CD4-positive, alpha-beta T cell treated with Interferon alpha-2 for 1 hour (primary cell): ENCODE measurements around the gene IL1RAPL2.

Source experiments
- DNase-seq, 2 donors: peaks; one replicate each; pipeline ENCODE4 v3.0.0-alpha.2; 2020 to 2022

IL1RAPL2 gene

DNA sequence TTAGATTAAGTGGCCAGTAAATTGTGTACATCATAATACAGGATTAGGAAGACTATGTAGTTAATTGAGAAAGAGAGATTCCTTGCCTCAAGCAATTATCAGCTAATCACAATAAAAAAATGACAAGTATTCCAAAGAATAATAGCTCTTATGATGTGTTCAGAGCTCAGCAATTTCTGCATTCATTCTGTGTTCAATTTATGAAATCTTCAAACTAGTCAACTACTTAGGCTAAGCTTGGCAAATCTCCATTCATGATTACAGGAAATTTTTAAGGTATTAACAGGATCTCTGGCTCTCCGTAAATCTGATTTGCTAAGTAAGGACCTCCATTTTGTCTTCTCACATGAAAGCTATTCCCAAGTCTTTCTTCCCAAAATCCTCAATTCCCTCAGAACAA, 911.4 kb downstream of the IL1RAPL2 start:
- no peak for DNase-seq

GRCh38 chrX:105480646-105481310, 914.8 kb downstream of the IL1RAPL2 start:
- DNase-seq: no peak

GRCh38 chrX:105483011-105483410, 917.0 kb downstream of the IL1RAPL2 start:
- no peak for DNase-seq

DNA sequence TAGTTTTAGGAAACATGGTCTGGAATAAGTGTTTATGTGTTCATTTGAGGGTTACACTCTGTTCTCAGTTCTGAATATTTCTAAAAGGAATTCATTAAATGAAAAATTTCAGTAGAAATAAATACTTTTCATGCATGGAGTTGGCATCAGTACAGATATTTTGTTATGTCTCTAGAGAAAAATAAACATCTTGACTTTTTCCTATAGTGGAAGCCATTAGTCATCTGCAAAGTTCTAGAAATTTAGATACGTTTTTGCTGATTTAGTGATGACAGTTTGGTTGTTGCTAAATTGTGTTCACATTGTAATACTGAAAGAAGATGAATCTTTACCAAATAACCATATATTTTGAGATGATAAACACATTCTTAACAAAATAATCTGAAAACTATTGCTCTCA, 922.7 kb downstream of the IL1RAPL2 start:
- no peak for DNase-seq

DNA sequence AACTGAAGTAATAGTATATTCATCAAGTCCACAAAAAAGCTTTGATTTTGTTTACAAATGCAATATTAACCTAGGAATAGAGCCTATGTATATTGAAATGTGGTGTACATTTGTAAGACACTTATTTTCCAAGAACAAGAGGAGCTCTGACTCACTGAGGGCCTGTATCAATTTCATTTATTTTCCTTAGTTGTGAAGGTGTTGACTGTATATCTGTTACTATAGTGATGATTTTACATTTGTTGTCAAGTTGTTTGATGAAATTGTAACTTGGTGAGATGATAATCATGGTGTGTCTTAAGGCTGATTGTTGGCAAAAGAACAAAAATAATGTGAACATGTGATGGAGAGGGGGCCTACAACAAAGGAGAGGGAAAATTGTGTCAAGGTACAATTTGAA, 929.4 kb downstream of the IL1RAPL2 start:
- DNase-seq: no peak

GRCh38 chrX:105502336-105502735, 936.3 kb downstream of the IL1RAPL2 start:
- DNase-seq: no peak

- no peak for DNase-seq
These were observed 949.6 kb downstream of the IL1RAPL2 start for GRCh38 chrX:105515561-105515960.

DNA sequence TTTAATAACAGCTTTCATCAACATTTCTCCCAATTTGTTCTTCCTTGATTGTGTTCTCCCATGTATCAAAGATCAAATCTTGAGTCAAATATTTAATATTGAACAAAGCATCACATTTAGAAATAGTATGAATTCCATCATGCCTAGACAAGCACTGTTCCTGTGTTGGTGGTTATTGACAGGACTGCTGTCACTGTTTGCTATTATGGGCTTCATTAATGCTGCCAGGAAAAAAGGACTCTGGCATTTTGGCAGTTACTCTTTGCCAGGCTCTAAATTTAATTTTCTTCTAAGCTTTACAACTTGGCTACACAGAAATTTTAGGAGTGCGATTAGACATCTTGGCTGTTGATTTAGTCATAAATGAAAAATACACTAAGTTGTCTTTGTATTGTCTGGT, 960.4 kb downstream of the IL1RAPL2 start:
- DNase-seq: no peak

DNA sequence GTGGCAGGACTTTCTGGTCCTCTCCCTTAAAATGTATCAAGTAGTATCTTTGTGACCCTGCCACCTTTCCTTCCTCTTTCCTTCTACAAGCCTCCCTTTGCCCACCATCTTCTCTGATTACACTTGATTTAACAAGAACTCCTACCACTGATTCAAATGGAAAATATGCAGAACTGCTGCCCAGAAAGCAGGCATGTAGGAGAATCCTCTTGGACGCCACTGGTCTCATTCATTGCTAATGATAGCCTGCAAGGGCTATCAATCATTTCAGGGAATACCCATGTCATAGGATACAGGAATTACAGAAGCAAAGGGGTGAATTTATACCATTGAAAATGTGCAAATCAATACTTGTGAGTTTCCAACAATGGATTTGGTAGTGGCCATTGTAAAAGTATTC, 961.8 kb downstream of the IL1RAPL2 start:
- DNase-seq: no peak

- no peak for DNase-seq
These were observed 968.0 kb downstream of the IL1RAPL2 start for GRCh38 chrX:105533951-105534350.

DNA sequence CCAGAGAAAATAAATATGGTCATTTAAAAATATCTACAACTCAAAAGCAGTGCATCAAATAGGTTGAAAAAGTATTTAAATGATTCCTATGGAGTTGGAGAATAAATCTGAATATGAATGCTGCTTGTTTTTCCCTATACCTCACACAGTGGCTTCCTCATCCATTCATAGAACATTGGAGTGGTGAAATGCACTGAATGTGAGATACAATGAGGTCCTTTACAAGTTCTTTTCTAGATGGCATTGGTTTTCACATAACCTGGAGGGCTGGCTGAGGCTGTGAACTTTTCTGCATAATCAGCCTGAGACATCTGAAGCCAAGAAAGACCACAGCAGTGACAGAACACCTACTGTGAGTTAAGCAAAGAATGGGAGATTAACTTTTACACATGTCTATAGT, 977.3 kb downstream of the IL1RAPL2 start:
- DNase-seq: no peak

- no peak for DNase-seq
These were observed 984.2 kb downstream of the IL1RAPL2 start for GRCh38 chrX:105550043-105550663.

GRCh38 chrX:105552395-105552794, 986.4 kb downstream of the IL1RAPL2 start:
- DNase-seq: no peak

DNA sequence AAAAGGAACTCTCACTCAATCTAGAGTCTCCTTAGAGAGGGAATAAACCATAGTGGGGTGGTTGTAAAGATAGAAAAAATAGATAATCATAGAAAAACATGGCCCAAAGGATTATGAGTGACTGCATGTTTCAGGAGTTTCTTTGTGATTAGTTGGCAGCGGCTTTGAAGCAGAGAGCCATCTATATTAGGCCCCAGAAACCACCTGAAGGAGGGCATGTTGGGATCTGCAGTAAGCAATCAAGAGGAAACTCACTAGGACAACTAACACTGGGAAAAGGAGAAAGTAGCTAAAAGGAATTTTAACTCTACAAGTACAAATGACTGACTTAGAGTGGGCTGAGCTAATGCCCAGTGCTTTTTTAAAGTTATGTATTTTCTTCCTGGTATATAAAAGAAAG, 987.1 kb downstream of the IL1RAPL2 start:
- DNase-seq: no peak

DNA sequence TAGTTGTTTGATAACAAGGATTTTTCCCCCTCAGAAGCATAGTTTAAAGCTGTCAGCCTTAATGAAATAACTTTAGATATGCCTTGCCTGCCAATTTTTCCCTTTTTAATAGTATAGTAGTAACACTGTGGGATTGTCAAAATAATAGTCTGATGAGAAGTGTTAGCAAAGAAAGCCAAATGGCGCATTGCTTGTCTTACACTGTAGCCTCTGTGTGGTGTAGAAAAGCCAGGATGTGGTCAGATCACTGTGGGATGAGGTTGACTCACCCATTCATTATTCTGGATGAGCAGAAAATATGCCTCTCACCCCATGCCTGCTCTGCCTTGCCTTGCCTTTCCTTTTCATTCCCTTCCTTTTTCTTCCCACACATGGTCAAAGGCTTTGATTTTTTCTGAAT, 998.5 kb downstream of the IL1RAPL2 start:
- DNase-seq: no peak

- no peak for DNase-seq
These were observed 999.9 kb downstream of the IL1RAPL2 start for GRCh38 chrX:105565856-105566255.

DNA sequence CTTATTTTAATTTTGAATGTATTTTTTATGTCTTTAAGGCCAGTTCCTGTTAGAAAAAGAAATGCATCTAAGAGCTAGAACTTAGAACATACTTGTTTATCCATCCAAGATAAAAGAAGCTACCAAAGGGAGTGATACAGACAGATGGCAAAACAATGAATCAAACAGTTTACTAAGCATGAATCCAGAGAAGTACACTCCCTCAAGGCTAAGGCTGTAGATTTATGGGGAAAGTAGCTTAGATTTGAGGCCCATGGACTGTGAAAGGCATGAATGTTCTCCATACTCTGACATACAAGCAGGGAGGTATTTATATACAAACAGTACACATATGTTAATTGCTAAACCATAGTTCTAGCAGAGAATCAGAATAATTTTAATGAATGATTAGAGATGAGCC, 1001.1 kb downstream of the IL1RAPL2 start:
- no peak for DNase-seq

DNA sequence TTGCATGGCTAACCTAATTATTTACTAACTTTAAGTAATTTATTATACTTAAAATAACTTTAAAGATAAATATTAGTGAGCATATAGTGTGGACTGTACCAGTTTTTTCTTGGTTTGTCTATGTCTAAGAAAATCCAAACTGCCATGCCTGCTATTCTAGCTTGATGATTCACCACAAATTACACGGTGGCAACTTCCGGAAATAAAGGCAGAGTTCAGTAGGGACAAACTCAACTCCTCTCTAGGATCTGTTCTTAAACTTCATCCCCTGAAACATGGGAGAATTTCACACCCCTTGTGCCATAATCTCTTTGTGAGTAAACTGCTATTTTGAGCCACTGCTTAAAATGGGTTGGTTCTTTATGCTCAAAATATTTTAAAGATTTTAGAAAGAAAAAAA, 1042.7 kb downstream of the IL1RAPL2 start:
- DNase-seq: no peak

DNA sequence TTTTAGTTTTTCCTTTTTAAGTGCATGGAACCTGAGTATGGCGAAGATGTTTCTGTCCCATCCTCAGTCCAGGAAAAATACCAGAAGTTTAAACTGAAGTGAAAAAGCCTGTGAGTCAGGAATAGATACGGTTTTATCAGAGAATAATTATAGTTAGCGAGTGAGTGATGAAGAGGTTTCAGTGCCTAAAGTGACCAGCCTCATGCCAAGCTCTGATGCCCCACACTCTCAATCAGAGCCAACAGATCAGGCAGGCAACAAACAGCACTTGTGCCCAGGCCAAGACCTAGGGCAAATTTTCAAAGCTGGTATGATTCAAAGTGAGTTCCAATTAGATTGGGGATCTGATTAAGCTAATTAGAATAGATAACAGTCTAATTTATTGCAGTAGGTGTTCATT, 1043.5 kb downstream of the IL1RAPL2 start:
- DNase-seq: no peak

GRCh38 chrX:105610411-105610810, 1044.4 kb downstream of the IL1RAPL2 start:
- no peak for DNase-seq

- no peak for DNase-seq
These were observed 1052.5 kb downstream of the IL1RAPL2 start for GRCh38 chrX:105618393-105619101.

- no peak for DNase-seq
These were observed 1068.2 kb downstream of the IL1RAPL2 start for GRCh38 chrX:105634180-105634579.

DNA sequence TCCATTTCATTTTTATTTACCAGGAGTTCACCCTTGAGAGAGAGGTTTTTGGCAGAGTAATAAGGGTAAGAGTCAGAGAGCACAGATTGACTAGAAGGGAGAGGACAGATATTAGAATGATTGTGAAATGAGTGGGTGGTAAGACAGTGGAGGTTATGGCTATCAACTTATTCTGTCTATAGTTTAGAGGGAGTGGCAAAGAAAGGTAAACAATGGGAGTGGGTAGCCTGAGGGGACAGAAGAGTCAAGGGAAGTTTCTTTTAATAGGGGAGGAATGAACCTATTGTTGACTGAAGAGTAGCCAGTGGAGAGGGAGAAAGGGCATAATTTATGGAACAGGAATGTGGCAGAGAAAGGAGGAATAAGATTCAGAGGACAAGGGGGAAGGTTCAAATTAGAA, 1069.8 kb downstream of the IL1RAPL2 start:
- no peak for DNase-seq

- DNase-seq: no peak
These were observed 1070.7 kb downstream of the IL1RAPL2 start for GRCh38 chrX:105636667-105637066.
